IPS-15b (cell line): ENCODE data around the gene CHRM5.
"Not testable (repeated sequence)": the region's sequence is repeated elsewhere in the genome, so short reads cannot be mapped to it uniquely, and the experiment has no call there.

Experiments
- H3K27me3 ChIP-seq: one replicate; pipeline ENCODE4 v1.6.1; 2013; ENCODE audit warnings: low read length; ENCODE audit not compliant: control insufficient read depth, insufficient read depth
- H3K36me3 ChIP-seq: one replicate; pipeline ENCODE4 v1.6.1; 2013; ENCODE audit warnings: low read length; ENCODE audit not compliant: control insufficient read depth, insufficient read depth
- H3K4me1 ChIP-seq: one replicate; pipeline ENCODE4 v1.6.1; 2013; ENCODE audit warnings: mild to moderate bottlenecking, low read length; ENCODE audit not compliant: control insufficient read depth, insufficient read depth
- H3K4me3 ChIP-seq: one replicate; pipeline ENCODE4 v1.5.1; 2013; ENCODE audit warnings: low read depth, low read length
- H3K9ac ChIP-seq: one replicate; pipeline ENCODE4 v1.6.1; 2013; ENCODE audit warnings: low read depth, mild to moderate bottlenecking, low read length
- H3K9me3 ChIP-seq: one replicate; pipeline ENCODE4 v1.6.1; 2013; ENCODE audit warnings: mild to moderate bottlenecking, low read length; ENCODE audit not compliant: control insufficient read depth, insufficient read depth

Gene CHRM5

GRCh38 chr15:34047893-34048775 lies 79.8 kb downstream of the CHRM5 start:
- H3K27me3 ChIP-seq: no peaks in the 10 kb centered on the region
- H3K4me1 ChIP-seq: no peaks in the 10 kb centered on the region
- H3K4me3 ChIP-seq: no peak overlapping the region
- H3K9me3 ChIP-seq: no peaks in the 10 kb centered on the region
- no peak overlapping the region for H3K9ac ChIP-seq
- H3K36me3 ChIP-seq: no peaks in the 10 kb centered on the region

DNA sequence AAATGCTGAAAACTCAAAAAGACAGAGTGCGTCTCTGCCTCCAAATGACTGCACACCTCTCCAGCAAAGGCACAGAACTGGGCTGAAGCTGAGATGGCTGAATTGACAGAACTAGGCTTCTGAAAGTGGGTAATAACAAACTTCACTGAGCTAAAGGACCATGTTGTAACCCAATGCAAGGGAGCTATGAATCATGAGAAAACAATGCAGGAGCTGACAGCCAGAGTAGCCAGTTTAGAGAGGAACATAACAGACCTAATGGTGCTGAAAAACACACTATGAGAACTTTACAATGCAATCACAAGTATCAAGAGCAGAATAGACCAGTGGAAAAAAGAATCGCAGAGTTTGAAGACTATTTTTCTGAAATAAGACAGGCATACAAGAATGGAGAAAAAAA lies 80.8 kb downstream of the CHRM5 start:
- Histone ChIP-seq H3K27me3 (no peaks in the 10 kb centered on the region), H3K9ac (no peak overlapping the region), H3K36me3 (no peaks in the 10 kb centered on the region), H3K4me1 (no peaks in the 10 kb centered on the region), H3K4me3 (no peak overlapping the region), H3K9me3 (no peaks in the 10 kb centered on the region)

GRCh38 chr15:34050385-34050784 lies 82.1 kb downstream of the CHRM5 start:
- not testable (repeated sequence) for H3K4me3 ChIP-seq, H3K4me1 ChIP-seq, H3K9ac ChIP-seq, H3K27me3 ChIP-seq, H3K9me3 ChIP-seq, H3K36me3 ChIP-seq

- Histone ChIP-seq H3K36me3 (no peaks in the 10 kb centered on the region), H3K9me3 (no peaks in the 10 kb centered on the region), H3K4me3 (no peak overlapping the region), H3K27me3 (no peaks in the 10 kb centered on the region), H3K9ac (no peak overlapping the region), H3K4me1 (no peaks in the 10 kb centered on the region)
Observed at GRCh38 chr15:34054081-34054707, 85.9 kb downstream of the CHRM5 start.

- H3K9ac ChIP-seq: no peak overlapping the region
- H3K9me3 ChIP-seq: no peaks in the 10 kb centered on the region
- H3K4me3 ChIP-seq: no peak overlapping the region
Observed at GRCh38 chr15:34055868-34056595, 87.7 kb downstream of the CHRM5 start.

DNA sequence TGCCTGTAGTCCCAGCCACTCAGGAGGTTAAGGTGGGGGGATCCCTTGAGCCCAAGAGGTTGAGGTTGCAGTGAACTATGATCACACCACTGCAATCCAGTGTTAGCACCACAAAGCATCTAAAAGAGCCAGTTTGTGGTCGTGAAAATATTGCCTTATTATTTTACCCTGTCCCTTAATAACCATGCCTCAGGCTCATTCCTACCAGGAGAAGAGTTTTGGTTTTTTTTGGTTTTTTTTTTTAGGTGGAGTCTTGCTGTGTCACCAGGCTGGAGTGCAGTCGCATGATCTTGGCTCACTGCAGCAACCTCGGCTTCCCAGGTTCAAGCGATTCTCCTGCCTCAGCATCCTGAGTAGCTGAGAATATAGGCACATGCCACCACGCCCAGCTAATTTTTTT lies 88.6 kb downstream of the CHRM5 start:
- Histone ChIP-seq H3K36me3 (no peaks in the 10 kb centered on the region), H3K9me3 (no peaks in the 10 kb centered on the region), H3K4me3 (no peak overlapping the region), H3K9ac (no peak overlapping the region), H3K27me3 (no peaks in the 10 kb centered on the region), H3K4me1 (no peaks in the 10 kb centered on the region)

More at GRCh38 chr15:34055868-34056595, 87.7 kb downstream of the CHRM5 start:
- Histone ChIP-seq H3K36me3 (no peaks in the 10 kb centered on the region), H3K27me3 (no peaks in the 10 kb centered on the region), H3K4me1 (no peaks in the 10 kb centered on the region)

GRCh38 chr15:34059476-34059875 lies 91.2 kb downstream of the CHRM5 start:
- Histone ChIP-seq H3K36me3 (no peaks in the 10 kb centered on the region), H3K9me3 (no peaks in the 10 kb centered on the region), H3K27me3 (no peaks in the 10 kb centered on the region), H3K9ac (no peak overlapping the region), H3K4me3 (no peak overlapping the region), H3K4me1 (no peaks in the 10 kb centered on the region)

- Histone ChIP-seq H3K4me3 (no peak overlapping the region), H3K4me1 (no peaks in the 10 kb centered on the region), H3K27me3 (no peaks in the 10 kb centered on the region), H3K9me3 (no peaks in the 10 kb centered on the region), H3K9ac (no peak overlapping the region), H3K36me3 (no peaks in the 10 kb centered on the region)
Observed at GRCh38 chr15:34059946-34060345, 91.6 kb downstream of the CHRM5 start.

DNA sequence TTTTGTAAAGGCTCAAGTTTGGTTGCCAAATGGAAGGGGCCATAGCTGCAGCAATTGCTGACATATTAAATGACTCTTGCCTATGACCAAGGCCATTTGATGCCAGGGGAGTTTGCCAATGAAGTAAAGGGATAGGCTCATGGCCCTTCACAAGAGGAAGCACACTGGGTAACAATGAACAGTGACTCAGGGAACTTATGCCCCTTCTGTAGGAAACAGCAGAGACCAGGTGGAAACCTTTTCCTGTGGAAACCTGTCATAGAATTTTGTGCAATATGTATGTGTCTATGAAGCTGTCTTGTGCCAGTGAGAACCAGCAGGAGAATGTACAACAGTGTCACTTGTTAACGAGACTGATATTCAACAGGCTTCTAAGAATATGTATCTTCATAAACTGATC lies 96.1 kb downstream of the CHRM5 start:
- H3K4me3 ChIP-seq: no peak overlapping the region
- H3K9me3 ChIP-seq: no peaks in the 10 kb centered on the region
- no peaks in the 10 kb centered on the region for H3K4me1 ChIP-seq
- no peaks in the 10 kb centered on the region for H3K27me3 ChIP-seq
- no peaks in the 10 kb centered on the region for H3K36me3 ChIP-seq
- no peak overlapping the region for H3K9ac ChIP-seq

- Histone ChIP-seq H3K36me3 (no peaks in the 10 kb centered on the region), H3K4me3 (no peak overlapping the region), H3K27me3 (no peaks in the 10 kb centered on the region), H3K4me1 (no peaks in the 10 kb centered on the region), H3K9ac (no peak overlapping the region), H3K9me3 (no peaks in the 10 kb centered on the region)
Observed at GRCh38 chr15:34065261-34065660, 97.0 kb downstream of the CHRM5 start.

DNA sequence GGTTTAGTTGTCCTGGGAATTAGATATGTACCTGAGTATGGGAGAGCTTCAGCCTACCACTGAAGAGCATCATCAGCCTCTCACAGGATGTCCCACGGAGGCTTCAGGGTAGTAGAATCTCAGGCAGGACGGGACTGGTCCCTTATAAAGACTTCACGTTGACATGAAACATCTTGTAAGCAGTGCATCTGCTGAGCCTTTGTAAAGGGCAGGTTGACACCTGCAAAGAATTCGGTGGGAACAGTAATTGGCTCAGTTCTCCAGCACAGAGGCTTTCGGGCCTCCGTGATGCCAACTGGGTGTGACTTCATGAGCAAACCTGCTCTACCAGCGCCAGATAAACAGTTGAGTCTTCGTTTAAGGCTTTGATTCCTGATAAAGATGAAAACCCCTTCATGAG lies 97.6 kb downstream of the CHRM5 start:
- Histone ChIP-seq H3K27me3 (no peaks in the 10 kb centered on the region), H3K4me1 (no peaks in the 10 kb centered on the region), H3K4me3 (no peak overlapping the region), H3K36me3 (no peaks in the 10 kb centered on the region), H3K9me3 (no peaks in the 10 kb centered on the region), H3K9ac (no peak overlapping the region)
